K562 (cell line): ENCODE results near the gene MOB3B. TPM values are rescaled to one million over a fixed set of nuclear protein-coding genes. Genes with fewer than 3 reads are reported as not detected.

Experiments used
- ATAC-seq: fragments of 200-7000 bp; cut with Tn5 transposase; 3 replicates; pipeline ENCODE4 v1.9.1; 2020; ENCODE audit warnings: moderate library complexity
- BruUV-seq: library from RNA; stranded (reverse); fragments of 400-500 nt; replicated peaks from 2 replicates; lab custom pipeline; 2021; lab: Mats Ljungman, UMichigan
- CTCF ChIA-PET: fragments of 300-600 bp; formaldehyde crosslinking; extraction: SDS; loops from one replicate; lab custom pipeline; 2021; ENCODE audit warnings: low intra/inter-chr PET ratio; lab: Yijun Ruan, JAX
- POLR2A ChIA-PET: fragments of 300-600, 350-650 bp; sonication (Branson Sonifier 250); formaldehyde crosslinking; extraction: SDS; loops from one replicate; lab custom pipeline; 2021; ENCODE audit warnings: antibody characterized with exemption, inconsistent platforms; lab: Yijun Ruan, JAX
- DNase-seq, 4 experiments: peaks; one replicate each; pipeline versions ENCODE4 v3.0.0 to v3.0.0-alpha.2; 2011 to 2018; ENCODE audit warnings: low spot score in 3 of 4, mixed read lengths in 3 of 4; ENCODE audit errors: extremely low read depth in 1 of 4
- FAIRE-seq: peaks from 2 replicates; lab custom pipeline; 2011; peaks lifted over from hg19 to GRCh38; lab: Jason Lieb, UNC
- H2AFZ ChIP-seq: 2 replicates; pipeline ENCODE4 v1.6.0; 2011; ENCODE audit warnings: low read depth, low read length, control low read depth, inconsistent platforms
- H3K27ac ChIP-seq: fragments of 200-600 bp; 3 replicates; pipeline ENCODE4 v1.8.0; 2011; ENCODE audit warnings: low read depth, mild to moderate bottlenecking, control low read depth, inconsistent platforms, low read length, moderate library complexity, mixed read lengths; ENCODE audit errors: extremely low read depth
- H3K27me3 ChIP-seq, 2 experiments: fragments of 300-600 bp in 1 of 2; 2 replicates in 1 of 2; 3 replicates in 1 of 2; pipeline versions ENCODE4 v1.6.0 to v1.8.0; 2011; ENCODE audit warnings: inconsistent platforms in 2 of 2, low read length in 2 of 2, mild to moderate bottlenecking in 1 of 2, mixed read lengths in 1 of 2, moderate library complexity in 1 of 2; ENCODE audit not compliant: control insufficient read depth in 2 of 2, insufficient read depth in 2 of 2
- H3K36me3 ChIP-seq: fragments of 300-600 bp; 3 replicates; pipeline ENCODE4 v1.8.0; 2011; ENCODE audit warnings: mild to moderate bottlenecking, low read length, inconsistent platforms; ENCODE audit not compliant: control insufficient read depth, insufficient read depth
- H3K4me1 ChIP-seq, 2 experiments: fragments of 200-600 bp in 1 of 2; replicated peaks in 1 of 2; 2 replicates in 1 of 2; 3 replicates in 1 of 2; pipeline versions ENCODE4 v1.5.1 to v1.8.0; 2011; ENCODE audit warnings: inconsistent platforms in 2 of 2, low read length in 2 of 2, mild to moderate bottlenecking in 1 of 2, mixed read lengths in 1 of 2, moderate library complexity in 1 of 2; ENCODE audit not compliant: control insufficient read depth in 2 of 2, insufficient read depth in 2 of 2
- H3K4me2 ChIP-seq: 2 replicates; pipeline ENCODE4 v1.6.1; 2011; ENCODE audit warnings: low read length, control low read depth, inconsistent platforms, mixed read lengths; ENCODE audit not compliant: insufficient read depth
- H3K4me3 ChIP-seq: fragments of 200-600 bp; sonication (generic), shearing (Covaris generic); 2 replicates; pipeline ENCODE4 v1.5.1; 2016; ENCODE audit warnings: control low read depth, inconsistent platforms
- H3K79me2 ChIP-seq: fragments of 200-600 bp; 3 replicates; pipeline ENCODE4 v1.8.0; 2011; ENCODE audit warnings: low read length, inconsistent platforms; ENCODE audit not compliant: control insufficient read depth, insufficient read depth
- H3K9ac ChIP-seq, 2 experiments: 2 replicates each; pipeline versions ENCODE4 v1.6.0 to v1.6.1; 2011; ENCODE audit warnings: low read depth in 2 of 2, low read length in 2 of 2, control low read depth in 1 of 2, inconsistent platforms in 1 of 2, mild to moderate bottlenecking in 1 of 2, mixed read lengths in 1 of 2; ENCODE audit not compliant: insufficient read depth in 1 of 2
- H3K9me1 ChIP-seq: one replicate; pipeline ENCODE4 v1.6.0; 2011; ENCODE audit warnings: inconsistent platforms, mild to moderate bottlenecking, low read length, moderate library complexity; ENCODE audit not compliant: control insufficient read depth, insufficient read depth
- H3K9me3 ChIP-seq: replicated peaks from 2 replicates; pipeline ENCODE4 v1.5.1; 2011; ENCODE audit warnings: low read depth, low read length, inconsistent platforms; ENCODE audit not compliant: control insufficient read depth, insufficient read depth
- H4K20me1 ChIP-seq: replicated peaks from 2 replicates; pipeline ENCODE4 v1.6.1; 2011; ENCODE audit warnings: low read length, inconsistent platforms, mixed read lengths; ENCODE audit not compliant: control insufficient read depth, insufficient read depth
- ARID1B ChIP-seq: fragments of 450-650 bp; IDR thresholded peaks from 2 replicates; pipeline ENCODE4 v1.6.1; 2016; ENCODE audit warnings: antibody characterized with exemption, mild to moderate bottlenecking, inconsistent platforms
- CBFA2T2 ChIP-seq: fragments of 450-650 bp; conservative IDR thresholded peaks from 2 replicates; pipeline ENCODE4 v1.6.1; 2017; ENCODE audit warnings: mild to moderate bottlenecking
- CBFA2T3 ChIP-seq: fragments of 450-650 bp; IDR thresholded peaks from 2 replicates; pipeline ENCODE4 v1.6.1; 2017
- E2F4 ChIP-seq: sonication (generic); formaldehyde crosslinking; IDR thresholded peaks from 2 replicates; pipeline ENCODE4 v1.8.0; 2022; ENCODE audit warnings: mild to moderate bottlenecking, low read depth, missing genetic modification reagents
- HMGXB4 ChIP-seq: sonication (generic); formaldehyde crosslinking; IDR thresholded peaks from 2 replicates; pipeline ENCODE4 v1.8.1; 2023; ENCODE audit warnings: mild to moderate bottlenecking, missing genetic modification reagents
- LEF1 ChIP-seq: fragments of 450-650 bp; IDR thresholded peaks from 2 replicates; pipeline ENCODE4 v1.6.1; 2016; ENCODE audit warnings: mild to moderate bottlenecking
- NCOR1 ChIP-seq: fragments of 450-650 bp; IDR thresholded peaks from 2 replicates; pipeline ENCODE4 v1.6.1; 2016; ENCODE audit warnings: mild to moderate bottlenecking, moderate library complexity
- POU5F1 ChIP-seq: fragments of 150-350 bp; IDR thresholded peaks from 2 replicates; pipeline ENCODE4 v1.6.1; 2014; ENCODE audit warnings: borderline replicate concordance, low read length, low read depth, mild to moderate bottlenecking; ENCODE audit not compliant: partially characterized antibody
- RFX1 ChIP-seq: fragments of 450-650 bp; IDR thresholded peaks from 2 replicates; pipeline ENCODE4 v1.6.1; 2016; ENCODE audit warnings: mild to moderate bottlenecking, moderate library complexity
- TAL1 ChIP-seq: fragments of 450-650 bp; IDR thresholded peaks from 2 replicates; pipeline ENCODE4 v1.6.1; 2016; ENCODE audit warnings: mild to moderate bottlenecking
- ZNF12 ChIP-seq: sonication (generic); formaldehyde crosslinking; IDR thresholded peaks from 2 replicates; pipeline ENCODE4 v1.4.0; 2020; ENCODE audit warnings: mild to moderate bottlenecking, missing genetic modification reagents
- ZNF239 ChIP-seq: fragments of 250-450 bp; sonication (Bioruptor Pico); IDR thresholded peaks from 2 replicates; pipeline ENCODE4 v1.4.0; 2020; ENCODE audit warnings: mild to moderate bottlenecking
- ZNF280B ChIP-seq: fragments of 250-450 bp; sonication (Bioruptor Pico); IDR thresholded peaks from 2 replicates; pipeline ENCODE4 v1.5.1; 2021; ENCODE audit warnings: mild to moderate bottlenecking
- WGBS: fragments of 100-300 bp; shearing (Covaris generic); methylation state at CpG from one replicate; pipeline ENCODE4 v1.1.6; 2016; ENCODE audit warnings: low coverage, mixed read lengths; ENCODE audit not compliant: insufficient coverage; ENCODE audit errors: missing lambda C conversion rate; 5-methylcytosine and 5-hydroxymethylcytosine counted together
- in situ Hi-C: fragments of 300-500 bp; cut with MboI; formaldehyde crosslinking; loops from 4 replicates; pipeline ENCODE4 v1.15.0; 2018; ENCODE audit warnings: inconsistent platforms, mixed read lengths
- intact Hi-C: fragments of 100-400 bp; cut with micrococcal nuclease; formaldehyde crosslinking; loops from 2 replicates; pipeline ENCODE4 v1.14.2; 2022
- polyA plus RNA-seq, 8 experiments: library from polyadenylated mRNA; depleted of rRNA in 4 of 8; stranded (reverse) in 5 of 8; unstranded in 3 of 8; fragments of >200 nt; fragmentation: Nextera tagmentation in 2 of 8; fragmentation: Illumina TruSeq in 1 of 8; extraction: Ambion mirVana in 2 of 8; extraction: Trizol in 1 of 8; gene quantifications; 2 replicates each; pipeline versions ENCODE4 v1.2.1 to v1.2.3, GENCODE V29; 2011 to 2014; ENCODE audit warnings: inconsistent platforms in 1 of 8, missing spikeins in 1 of 8
- total RNA-seq, 7 experiments: library from RNA; depleted of rRNA in 6 of 7; stranded (reverse); fragments of >200 nt in 6 of 7; fragmentation: Illumina TruSeq in 2 of 7; extraction: Trizol in 2 of 7; gene quantifications; 2 replicates each; pipeline versions ENCODE4 v1.2.1 to v1.2.3, GENCODE V29; 2011 to 2021; ENCODE audit warnings: low replicate concordance in 1 of 7
- TF ChIP-seq, protein P1 (sequence below): fragments of 250-450 bp; sonication (Bioruptor Pico); IDR thresholded peaks from 2 replicates; pipeline ENCODE4 v1.8.0; 2022; ENCODE audit warnings: inconsistent platforms
- TF ChIP-seq, protein P2 (sequence below), 2 experiments: fragments of 450-650 bp; conservative IDR thresholded peaks; 2 replicates each; pipeline ENCODE4 v1.6.1; 2017; ENCODE audit warnings: mild to moderate bottlenecking in 2 of 2, moderate library complexity in 2 of 2

The MOB3B gene
- total and polyA plus RNA-seq, 9 of the 15 experiments (the other 6 are each of a cell fraction or from before 2014, with no cell fraction given): 3.6 to 12.8 (median 7.2) TPM

DNA sequence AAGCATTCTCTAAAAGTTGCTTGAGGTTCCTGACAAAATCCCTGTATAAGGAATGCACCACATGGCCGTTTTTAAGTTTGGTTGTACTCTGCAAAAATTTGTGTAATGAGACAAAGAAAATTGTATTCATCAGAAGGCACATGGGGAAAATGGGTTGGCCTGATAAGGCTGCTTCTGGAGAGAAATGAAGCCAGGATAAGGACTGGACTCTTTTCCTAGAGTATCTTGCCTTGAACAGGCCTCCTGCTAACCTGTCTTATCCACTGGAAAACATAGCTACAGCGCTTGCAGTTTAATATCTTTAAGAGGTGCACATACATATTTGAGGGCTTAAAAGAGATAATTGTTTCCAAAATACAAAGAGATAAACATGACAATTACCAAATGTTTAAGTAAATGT is 46.9 kb downstream of the MOB3B start:
- Histone ChIP-seq H3K4me3 (no peak overlapping the region), H3K9me3 (0 out of 2 replicates have a peak, but pooled peaks cover 2% of the 10 kb centered on the region), H3K27me3 (no peaks in the 10 kb centered on the region), H3K4me1 (peaks cover 0 to 7% of the 10 kb centered on the region in 2 experiments; a peak in 3 of 5 replicates), H3K36me3 (no peaks in the 10 kb centered on the region), H3K9me1 (no peaks in the 10 kb centered on the region), H4K20me1 (no peaks in the 10 kb centered on the region), H3K9ac (peak overlapping the region in 1 of 2 experiments; percentile 46; a peak in 3 of 4 replicates), H3K27ac (peak overlapping the region; percentile 74), H3K79me2 (peaks cover 60% of the 10 kb centered on the region), H3K4me2 (peak overlapping the region; percentile 6; the same call in 1 of the 2 replicates), H2AFZ (peak overlapping the region; percentile 66)
- BruUV-seq: no TSS peak
- in situ Hi-C loops (no loop called here), intact Hi-C loops (no loop called here)
- peak; percentile 76 for ATAC-seq
- peak; percentile 17 to 60 (median 22) for DNase-seq
- peak; percentile 55 for FAIRE-seq
- ChIA-PET CTCF (no interaction called here), POLR2A (no interaction called here)
- 0% methylated on average over 1 of the region's 2 CpGs for WGBS
- TF ChIP-seq ZNF239 (no peak), LEF1 (no peak), CBFA2T3 (peak; percentile 79), NCOR1 (peak; percentile 41; the same call in 1 of the 2 replicates), CBFA2T2 (peak; percentile 66), POU5F1 (no peak), ZNF12 (no peak), RFX1 (no peak), TAL1 (peak; percentile 49; the same call in 1 of the 2 replicates), E2F4 (CRISPR knock-in tag) (no peak), ARID1B (peak; percentile 54; the same call in 1 of the 2 replicates), HMGXB4 (no peak), ZNF280B (CRISPR knock-in tag) (no peak)
- TF ChIP-seq, protein P1, sequence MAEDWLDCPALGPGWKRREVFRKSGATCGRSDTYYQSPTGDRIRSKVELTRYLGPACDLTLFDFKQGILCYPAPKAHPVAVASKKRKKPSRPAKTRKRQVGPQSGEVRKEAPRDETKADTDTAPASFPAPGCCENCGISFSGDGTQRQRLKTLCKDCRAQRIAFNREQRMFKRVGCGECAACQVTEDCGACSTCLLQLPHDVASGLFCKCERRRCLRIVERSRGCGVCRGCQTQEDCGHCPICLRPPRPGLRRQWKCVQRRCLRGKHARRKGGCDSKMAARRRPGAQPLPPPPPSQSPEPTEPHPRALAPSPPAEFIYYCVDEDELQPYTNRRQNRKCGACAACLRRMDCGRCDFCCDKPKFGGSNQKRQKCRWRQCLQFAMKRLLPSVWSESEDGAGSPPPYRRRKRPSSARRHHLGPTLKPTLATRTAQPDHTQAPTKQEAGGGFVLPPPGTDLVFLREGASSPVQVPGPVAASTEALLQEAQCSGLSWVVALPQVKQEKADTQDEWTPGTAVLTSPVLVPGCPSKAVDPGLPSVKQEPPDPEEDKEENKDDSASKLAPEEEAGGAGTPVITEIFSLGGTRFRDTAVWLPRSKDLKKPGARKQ (CRISPR knock-in tag): no peak
- TF ChIP-seq, protein P2, sequence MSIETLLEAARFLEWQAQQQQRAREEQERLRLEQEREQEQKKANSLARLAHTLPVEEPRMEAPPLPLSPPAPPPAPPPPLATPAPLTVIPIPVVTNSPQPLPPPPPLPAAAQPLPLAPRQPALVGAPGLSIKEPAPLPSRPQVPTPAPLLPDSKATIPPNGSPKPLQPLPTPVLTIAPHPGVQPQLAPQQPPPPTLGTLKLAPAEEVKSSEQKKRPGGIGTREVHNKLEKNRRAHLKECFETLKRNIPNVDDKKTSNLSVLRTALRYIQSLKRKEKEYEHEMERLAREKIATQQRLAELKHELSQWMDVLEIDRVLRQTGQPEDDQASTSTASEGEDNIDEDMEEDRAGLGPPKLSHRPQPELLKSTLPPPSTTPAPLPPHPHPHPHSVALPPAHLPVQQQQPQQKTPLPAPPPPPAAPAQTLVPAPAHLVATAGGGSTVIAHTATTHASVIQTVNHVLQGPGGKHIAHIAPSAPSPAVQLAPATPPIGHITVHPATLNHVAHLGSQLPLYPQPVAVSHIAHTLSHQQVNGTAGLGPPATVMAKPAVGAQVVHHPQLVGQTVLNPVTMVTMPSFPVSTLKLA (conservative IDR thresholded peaks at IDR 0.05): no peak
